ENCODE data around the gene PWWP2B. TPM values are rescaled to one million over a fixed set of nuclear protein-coding genes. Genes with fewer than 3 reads are reported as not detected.

Gene PWWP2B
- total and polyA plus RNA-seq, 2 of the 13 experiments (the other 11 are each of a cell fraction or from before 2014, with no cell fraction given) = 2.3 to 4.7 TPM

GRCh38 chr10:132420981-132421846 is 24.2 kb downstream of the PWWP2B start (continued):
- TF ChIP-seq HMGXB4 (CRISPR knock-in tag; IDR thresholded peaks at IDR 0.05; ENCODE audit: borderline replicate concordance in 1 of 2, low read depth in 1 of 2) (peak; percentile 26 to 41; a peak in 1 of 4 replicates), ZNF343 (CRISPR knock-in tag; IDR thresholded peaks at IDR 0.05) (no peak), ZFP36L1 (CRISPR knock-in tag; IDR thresholded peaks at IDR 0.05) (peak; percentile 51; the same call in 1 of the 2 replicates), ZNF546 (CRISPR knock-in tag; conservative IDR thresholded peaks at IDR 0.05) (0 out of 2 replicates have a peak, but pooled peaks have one; percentile 12), PHF8 (CRISPR knock-in tag; IDR thresholded peaks at IDR 0.05) (peak; percentile 69), IRF1 (CRISPR knock-in tag; IDR thresholded peaks at IDR 0.05; ENCODE audit: low read depth) (no peak), ZNF746 (CRISPR knock-in tag; IDR thresholded peaks at IDR 0.05) (peak; percentile 35; the same call in 1 of the 2 replicates), HNRNPL (IDR thresholded peaks at IDR 0.05; ENCODE audit: low read depth, low read length) (peak; percentile 88), POLR2G (IDR thresholded peaks at IDR 0.05; ENCODE audit: low read depth, low read length) (peak; percentile 41; the same call in 1 of the 2 replicates), HIC2 (CRISPR knock-in tag; IDR thresholded peaks at IDR 0.05; ENCODE audit: low read depth) (peak; percentile 95), SP5 (CRISPR knock-in tag; IDR thresholded peaks at IDR 0.05; ENCODE audit: borderline replicate concordance, low read depth) (peak; percentile 17; the same call in 1 of the 2 replicates), ZNF770 (CRISPR knock-in tag; IDR thresholded peaks at IDR 0.05) (peak; percentile 95), NR2F6 (IDR thresholded peaks at IDR 0.05) (peak; percentile 54; the same call in 1 of the 2 replicates), NR2F6 (CRISPR knock-in tag; IDR thresholded peaks at IDR 0.05) (no peak; the same call in 1 of the 2 replicates), ZNF891 (CRISPR knock-in tag; IDR thresholded peaks at IDR 0.05) (0 out of 2 replicates have a peak, but pooled peaks have one; percentile 47), HHEX (CRISPR knock-in tag; IDR thresholded peaks at IDR 0.05) (no peak), UBTF (CRISPR knock-in tag; IDR thresholded peaks at IDR 0.05) (peak; percentile 73), KLF6 (CRISPR knock-in tag; IDR thresholded peaks at IDR 0.05) (peak; percentile 43; the same call in 1 of the 2 replicates), GABPB1 (CRISPR knock-in tag; IDR thresholded peaks at IDR 0.05) (peak; percentile 50), HNRNPLL (IDR thresholded peaks at IDR 0.05; ENCODE audit: low read depth, low read length, poor library complexity, severe bottlenecking) (peak; percentile 44)
